ENCODE data around the gene PKN2.

PKN2 gene

DNA sequence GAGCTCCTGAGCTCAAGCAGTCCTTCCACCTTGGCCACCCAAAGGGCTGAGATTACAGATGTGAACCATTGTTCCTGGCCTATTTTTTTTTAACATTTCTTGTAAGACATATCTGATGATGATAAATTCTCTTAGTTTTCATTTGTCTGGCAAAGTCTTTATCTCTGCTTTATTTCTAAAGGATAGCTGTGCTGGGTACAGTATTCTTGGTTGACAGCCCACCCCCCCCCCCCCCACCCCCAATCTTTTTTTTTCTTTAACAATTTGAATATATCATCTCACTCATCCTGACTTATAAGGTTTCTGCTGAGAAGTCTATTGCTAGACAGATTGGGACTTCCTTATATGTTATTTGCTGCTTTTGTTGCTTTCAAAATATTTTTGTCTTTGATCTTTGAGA lies 51.3 kb downstream of the PKN2 start:
- peaks cover 0 to 4% of the 10 kb centered on the region in 2 donors for H3K9me3 ChIP-seq (ENCODE audit: control insufficient read depth in 2 of 2, low read length in 2 of 2)
- H3K9ac ChIP-seq (ENCODE audit: low read length in 2 of 2) = no peak overlapping the region
- no peak overlapping the region for H3K4me3 ChIP-seq (ENCODE audit: low read length in 2 of 2)
- no peaks in the 10 kb centered on the region for H3K27me3 ChIP-seq (ENCODE audit: control insufficient read depth in 1 of 2, insufficient read depth in 2 of 2, low read length in 2 of 2)
- peaks cover 6% of the 10 kb centered on the region for H3K4me1 ChIP-seq (ENCODE audit: control insufficient read depth, insufficient read depth, low read length)
- H3K36me3 ChIP-seq (ENCODE audit: control insufficient read depth in 2 of 2, insufficient read depth in 2 of 2, low read length in 2 of 2) = no peaks in the 10 kb centered on the region
- H3K27ac ChIP-seq (ENCODE audit: low read length) = no peak overlapping the region

DNA sequence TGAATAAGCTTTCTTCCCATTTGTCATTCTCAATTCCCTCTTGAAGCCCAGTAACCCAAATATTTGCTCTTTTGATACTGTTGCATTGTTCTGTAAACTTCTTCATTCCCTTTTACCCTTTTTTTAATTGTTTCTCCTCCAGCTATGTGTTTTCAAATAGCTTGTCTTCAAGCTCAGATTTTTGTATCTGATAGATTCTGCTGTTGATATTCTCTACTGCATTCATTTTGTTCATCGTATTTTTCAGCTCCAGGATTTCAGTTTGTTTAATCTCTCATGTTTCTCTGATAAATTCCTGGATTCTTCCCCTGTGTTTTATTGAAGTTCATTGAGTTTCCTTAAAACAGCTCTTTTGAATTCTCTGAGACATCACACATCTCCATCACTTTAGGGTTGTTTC lies 51.8 kb downstream of the PKN2 start:
- Histone ChIP-seq H3K27me3 (ENCODE audit: control insufficient read depth in 1 of 2, insufficient read depth in 2 of 2, low read length in 2 of 2) (no peaks in the 10 kb centered on the region), H3K9me3 (ENCODE audit: control insufficient read depth in 2 of 2, low read length in 2 of 2) (peaks cover 0 to 4% of the 10 kb centered on the region in 2 donors), H3K9ac (ENCODE audit: low read length in 2 of 2) (no peak overlapping the region), H3K4me1 (ENCODE audit: control insufficient read depth, insufficient read depth, low read length) (peaks cover 6% of the 10 kb centered on the region), H3K27ac (ENCODE audit: low read length) (no peak overlapping the region), H3K4me3 (ENCODE audit: low read length in 2 of 2) (no peak overlapping the region), H3K36me3 (ENCODE audit: control insufficient read depth in 2 of 2, insufficient read depth in 2 of 2, low read length in 2 of 2) (no peaks in the 10 kb centered on the region)

GRCh38 chr1:88736633-88737248 lies 52.7 kb downstream of the PKN2 start:
- H3K27ac ChIP-seq (ENCODE audit: low read length) = no peak overlapping the region
- peaks cover 0 to 4% of the 10 kb centered on the region in 2 donors for H3K9me3 ChIP-seq (ENCODE audit: control insufficient read depth in 2 of 2, low read length in 2 of 2)
- H3K36me3 ChIP-seq (ENCODE audit: control insufficient read depth in 2 of 2, insufficient read depth in 2 of 2, low read length in 2 of 2) = no peaks in the 10 kb centered on the region
- no peaks in the 10 kb centered on the region for H3K27me3 ChIP-seq (ENCODE audit: control insufficient read depth in 1 of 2, insufficient read depth in 2 of 2, low read length in 2 of 2)
- no peaks in the 10 kb centered on the region for H3K4me1 ChIP-seq (ENCODE audit: control insufficient read depth, insufficient read depth, low read length)
- H3K9ac ChIP-seq (ENCODE audit: low read length in 2 of 2) = no peak overlapping the region
- no peak overlapping the region for H3K4me3 ChIP-seq (ENCODE audit: low read length in 2 of 2)

- H3K27ac ChIP-seq (ENCODE audit: low read length) = no peak overlapping the region
Measured at GRCh38 chr1:88737338-88737927, 53.4 kb downstream of the PKN2 start.

DNA sequence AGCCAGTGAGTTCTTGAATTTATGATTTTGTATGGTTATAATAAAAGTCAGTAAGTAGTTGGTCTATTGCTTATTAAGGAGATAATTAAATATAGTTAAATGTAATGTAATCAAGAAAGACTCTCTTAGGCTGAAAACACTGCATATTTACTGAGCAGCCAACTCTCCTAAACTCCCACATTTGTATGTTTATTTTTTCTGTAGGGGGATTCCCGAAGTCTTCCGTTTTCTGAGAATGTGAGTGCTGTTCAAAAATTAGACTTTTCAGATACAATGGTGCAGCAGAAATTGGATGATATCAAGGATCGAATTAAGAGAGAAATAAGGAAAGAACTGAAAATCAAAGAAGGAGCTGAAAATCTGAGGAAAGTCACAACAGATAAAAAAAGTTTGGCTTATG lies 56.7 kb downstream of the PKN2 start:
- no peaks in the 10 kb centered on the region for H3K4me1 ChIP-seq (ENCODE audit: control insufficient read depth, insufficient read depth, low read length)
- H3K36me3 ChIP-seq (ENCODE audit: control insufficient read depth in 2 of 2, insufficient read depth in 2 of 2, low read length in 2 of 2) = no peaks in the 10 kb centered on the region
- H3K9ac ChIP-seq (ENCODE audit: low read length in 2 of 2) = no peak overlapping the region
- no peak overlapping the region for H3K4me3 ChIP-seq (ENCODE audit: low read length in 2 of 2)
- H3K27me3 ChIP-seq (ENCODE audit: control insufficient read depth in 1 of 2, insufficient read depth in 2 of 2, low read length in 2 of 2) = no peaks in the 10 kb centered on the region
- H3K27ac ChIP-seq (ENCODE audit: low read length) = no peak overlapping the region
- no peaks in the 10 kb centered on the region for H3K9me3 ChIP-seq (ENCODE audit: control insufficient read depth in 2 of 2, low read length in 2 of 2)

More at GRCh38 chr1:88737338-88737927, 53.4 kb downstream of the PKN2 start:
- Histone ChIP-seq H3K36me3 (ENCODE audit: control insufficient read depth in 2 of 2, insufficient read depth in 2 of 2, low read length in 2 of 2) (no peaks in the 10 kb centered on the region), H3K4me3 (ENCODE audit: low read length in 2 of 2) (no peak overlapping the region), H3K9me3 (ENCODE audit: control insufficient read depth in 2 of 2, low read length in 2 of 2) (peaks cover 0 to 4% of the 10 kb centered on the region in 2 donors), H3K4me1 (ENCODE audit: control insufficient read depth, insufficient read depth, low read length) (no peaks in the 10 kb centered on the region), H3K9ac (ENCODE audit: low read length in 2 of 2) (no peak overlapping the region), H3K27me3 (ENCODE audit: control insufficient read depth in 1 of 2, insufficient read depth in 2 of 2, low read length in 2 of 2) (no peaks in the 10 kb centered on the region)

GRCh38 chr1:88741413-88741812 lies 57.3 kb downstream of the PKN2 start:
- Histone ChIP-seq H3K4me3 (ENCODE audit: low read length in 2 of 2) (no peak overlapping the region), H3K36me3 (ENCODE audit: control insufficient read depth in 2 of 2, insufficient read depth in 2 of 2, low read length in 2 of 2) (no peaks in the 10 kb centered on the region), H3K9me3 (ENCODE audit: control insufficient read depth in 2 of 2, low read length in 2 of 2) (no peaks in the 10 kb centered on the region), H3K9ac (ENCODE audit: low read length in 2 of 2) (no peak overlapping the region), H3K27me3 (ENCODE audit: control insufficient read depth in 1 of 2, insufficient read depth in 2 of 2, low read length in 2 of 2) (no peaks in the 10 kb centered on the region), H3K27ac (ENCODE audit: low read length) (no peak overlapping the region), H3K4me1 (ENCODE audit: control insufficient read depth, insufficient read depth, low read length) (no peaks in the 10 kb centered on the region)

GRCh38 chr1:88742531-88742930 lies 58.5 kb downstream of the PKN2 start:
- Histone ChIP-seq H3K4me3 (ENCODE audit: low read length in 2 of 2) (no peak overlapping the region), H3K9ac (ENCODE audit: low read length in 2 of 2) (no peak overlapping the region), H3K27me3 (ENCODE audit: control insufficient read depth in 1 of 2, insufficient read depth in 2 of 2, low read length in 2 of 2) (no peaks in the 10 kb centered on the region)

GRCh38 chr1:88744142-88744541 lies 60.1 kb downstream of the PKN2 start:
- H3K9me3 ChIP-seq (ENCODE audit: control insufficient read depth in 2 of 2, low read length in 2 of 2) = no peaks in the 10 kb centered on the region
- no peaks in the 10 kb centered on the region for H3K4me1 ChIP-seq (ENCODE audit: control insufficient read depth, insufficient read depth, low read length)
- no peak overlapping the region for H3K4me3 ChIP-seq (ENCODE audit: low read length in 2 of 2)
- H3K9ac ChIP-seq (ENCODE audit: low read length in 2 of 2) = no peak overlapping the region
- no peaks in the 10 kb centered on the region for H3K36me3 ChIP-seq (ENCODE audit: control insufficient read depth in 2 of 2, insufficient read depth in 2 of 2, low read length in 2 of 2)
- H3K27ac ChIP-seq (ENCODE audit: low read length) = no peak overlapping the region
- H3K27me3 ChIP-seq (ENCODE audit: control insufficient read depth in 1 of 2, insufficient read depth in 2 of 2, low read length in 2 of 2) = no peaks in the 10 kb centered on the region

More at GRCh38 chr1:88742531-88742930, 58.5 kb downstream of the PKN2 start:
- no peak overlapping the region for H3K27ac ChIP-seq (ENCODE audit: low read length)
- H3K36me3 ChIP-seq (ENCODE audit: control insufficient read depth in 2 of 2, insufficient read depth in 2 of 2, low read length in 2 of 2) = no peaks in the 10 kb centered on the region
- H3K4me1 ChIP-seq (ENCODE audit: control insufficient read depth, insufficient read depth, low read length) = no peaks in the 10 kb centered on the region
- no peaks in the 10 kb centered on the region for H3K9me3 ChIP-seq (ENCODE audit: control insufficient read depth in 2 of 2, low read length in 2 of 2)

DNA sequence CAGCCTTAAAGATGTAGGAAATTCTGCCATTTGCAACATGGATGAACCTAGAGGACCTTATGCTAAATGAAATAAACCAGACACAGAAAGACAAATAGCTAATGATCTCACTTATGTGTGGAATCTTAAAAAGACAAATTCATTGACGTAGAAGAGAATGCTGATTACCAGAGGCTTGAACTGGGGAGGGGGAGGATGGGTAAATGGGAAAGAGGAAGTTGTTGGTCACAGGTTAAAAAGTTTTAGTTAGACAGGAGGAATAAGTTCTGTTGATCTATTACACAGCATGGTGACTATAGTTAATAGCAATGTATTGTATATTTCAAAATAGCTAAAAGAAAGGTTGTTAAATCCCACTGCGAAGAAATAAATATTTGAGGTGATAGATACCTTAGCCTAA lies 62.8 kb downstream of the PKN2 start:
- Histone ChIP-seq H3K4me1 (ENCODE audit: control insufficient read depth, insufficient read depth, low read length) (no peaks in the 10 kb centered on the region), H3K27me3 (ENCODE audit: control insufficient read depth in 1 of 2, insufficient read depth in 2 of 2, low read length in 2 of 2) (no peaks in the 10 kb centered on the region), H3K4me3 (ENCODE audit: low read length in 2 of 2) (no peak overlapping the region), H3K36me3 (ENCODE audit: control insufficient read depth in 2 of 2, insufficient read depth in 2 of 2, low read length in 2 of 2) (no peaks in the 10 kb centered on the region), H3K9me3 (ENCODE audit: control insufficient read depth in 2 of 2, low read length in 2 of 2) (no peaks in the 10 kb centered on the region), H3K9ac (ENCODE audit: low read length in 2 of 2) (no peak overlapping the region), H3K27ac (ENCODE audit: low read length) (no peak overlapping the region)

GRCh38 chr1:88751714-88752113 lies 67.6 kb downstream of the PKN2 start:
- H3K9ac ChIP-seq (ENCODE audit: low read length in 2 of 2) = no peak overlapping the region
- H3K27ac ChIP-seq (ENCODE audit: low read length) = no peak overlapping the region
- H3K4me3 ChIP-seq (ENCODE audit: low read length in 2 of 2) = no peak overlapping the region
- no peaks in the 10 kb centered on the region for H3K4me1 ChIP-seq (ENCODE audit: control insufficient read depth, insufficient read depth, low read length)
- H3K36me3 ChIP-seq (ENCODE audit: control insufficient read depth in 2 of 2, insufficient read depth in 2 of 2, low read length in 2 of 2) = no peaks in the 10 kb centered on the region
- no peaks in the 10 kb centered on the region for H3K27me3 ChIP-seq (ENCODE audit: control insufficient read depth in 1 of 2, insufficient read depth in 2 of 2, low read length in 2 of 2)
- no peaks in the 10 kb centered on the region for H3K9me3 ChIP-seq (ENCODE audit: control insufficient read depth in 2 of 2, low read length in 2 of 2)

DNA sequence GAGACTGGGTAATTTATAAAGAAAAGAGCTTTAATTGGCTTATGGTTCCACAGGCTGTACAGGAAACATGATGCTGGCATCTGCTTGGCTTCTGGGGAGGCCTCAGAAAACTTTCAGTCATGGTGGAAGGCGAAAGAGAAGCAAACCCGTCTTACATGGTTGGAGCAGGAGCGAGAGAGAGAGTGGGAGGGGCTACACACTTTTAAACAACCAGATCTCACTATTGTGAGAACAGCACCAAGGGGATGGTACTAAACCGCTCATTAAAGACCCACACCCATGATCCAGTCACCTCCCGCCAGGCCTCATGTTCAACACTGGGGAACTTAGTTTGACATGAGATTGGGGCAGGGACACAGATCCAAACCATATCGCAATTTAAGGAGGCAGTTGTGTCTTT lies 69.4 kb downstream of the PKN2 start:
- H3K4me3 ChIP-seq (ENCODE audit: low read length in 2 of 2) = no peak overlapping the region
- no peaks in the 10 kb centered on the region for H3K4me1 ChIP-seq (ENCODE audit: control insufficient read depth, insufficient read depth, low read length)
- no peak overlapping the region for H3K27ac ChIP-seq (ENCODE audit: low read length)
- no peaks in the 10 kb centered on the region for H3K9me3 ChIP-seq (ENCODE audit: control insufficient read depth in 2 of 2, low read length in 2 of 2)
- H3K9ac ChIP-seq (ENCODE audit: low read length in 2 of 2) = no peak overlapping the region
- no peaks in the 10 kb centered on the region for H3K27me3 ChIP-seq (ENCODE audit: control insufficient read depth in 1 of 2, insufficient read depth in 2 of 2, low read length in 2 of 2)
- H3K36me3 ChIP-seq (ENCODE audit: control insufficient read depth in 2 of 2, insufficient read depth in 2 of 2, low read length in 2 of 2) = no peaks in the 10 kb centered on the region

Measured in stomach smooth muscle (tissue), 2 donors.